ENCODE results near the gene CELF1. TPM values are rescaled to one million over a fixed set of nuclear protein-coding genes. Genes with fewer than 3 reads are reported as not detected.
A peak's percentile ranks its signal among the peaks of the same experiment; 100 is the strongest.

The CELF1 gene
- total RNA-seq, 3 donors from 2014 or later = 83.7 to 132 (median 94.1) TPM

DNA sequence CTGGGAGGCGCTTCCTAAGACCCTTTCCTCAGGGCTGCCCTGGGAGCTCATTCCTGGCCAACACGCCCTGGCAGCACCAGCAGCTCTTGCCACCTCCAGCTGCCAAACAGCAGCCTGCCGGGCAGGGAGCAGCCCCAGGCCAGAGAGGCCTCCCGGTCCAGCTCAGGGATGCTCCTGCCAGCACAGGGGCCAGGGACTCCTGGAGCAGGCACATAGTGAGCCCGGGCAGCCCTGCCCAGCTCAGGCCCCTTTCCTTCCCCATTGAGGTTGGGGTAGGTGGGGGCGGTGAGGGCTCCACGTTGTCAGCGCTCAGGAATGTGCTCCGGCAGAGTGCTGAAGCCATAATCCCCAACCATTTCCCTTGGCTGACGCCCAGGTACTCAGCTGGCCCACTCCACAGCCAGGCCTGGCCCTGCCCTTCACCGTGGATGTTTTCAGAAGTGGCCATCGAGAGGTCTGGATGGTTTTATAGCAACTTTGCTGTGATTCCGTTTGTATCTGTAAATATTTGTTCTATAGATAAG, 136.9 kb downstream of the CELF1 start:
- H3K4me3 ChIP-seq = no peak overlapping the region
- TF ChIP-seq, protein P1, sequence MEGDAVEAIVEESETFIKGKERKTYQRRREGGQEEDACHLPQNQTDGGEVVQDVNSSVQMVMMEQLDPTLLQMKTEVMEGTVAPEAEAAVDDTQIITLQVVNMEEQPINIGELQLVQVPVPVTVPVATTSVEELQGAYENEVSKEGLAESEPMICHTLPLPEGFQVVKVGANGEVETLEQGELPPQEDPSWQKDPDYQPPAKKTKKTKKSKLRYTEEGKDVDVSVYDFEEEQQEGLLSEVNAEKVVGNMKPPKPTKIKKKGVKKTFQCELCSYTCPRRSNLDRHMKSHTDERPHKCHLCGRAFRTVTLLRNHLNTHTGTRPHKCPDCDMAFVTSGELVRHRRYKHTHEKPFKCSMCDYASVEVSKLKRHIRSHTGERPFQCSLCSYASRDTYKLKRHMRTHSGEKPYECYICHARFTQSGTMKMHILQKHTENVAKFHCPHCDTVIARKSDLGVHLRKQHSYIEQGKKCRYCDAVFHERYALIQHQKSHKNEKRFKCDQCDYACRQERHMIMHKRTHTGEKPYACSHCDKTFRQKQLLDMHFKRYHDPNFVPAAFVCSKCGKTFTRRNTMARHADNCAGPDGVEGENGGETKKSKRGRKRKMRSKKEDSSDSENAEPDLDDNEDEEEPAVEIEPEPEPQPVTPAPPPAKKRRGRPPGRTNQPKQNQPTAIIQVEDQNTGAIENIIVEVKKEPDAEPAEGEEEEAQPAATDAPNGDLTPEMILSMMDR (IDR thresholded peaks at IDR 0.05) = no peak
- intact Hi-C loops (cut with DNase I, micrococcal nuclease) = no loop called here
- H3K4me1 ChIP-seq (ENCODE audit: low read depth) = peaks cover 13% of the 10 kb centered on the region
- H3K36me3 ChIP-seq (ENCODE audit: low read depth) = peaks cover 9% of the 10 kb centered on the region
- ATAC-seq = peak; percentile 61
- peak; percentile 70 to 78 (median 74) for DNase-seq
- no peaks in the 10 kb centered on the region for H3K9me3 ChIP-seq

Other genes with a start within 250 kb of the CELF1 start
- 1 to 10 TPM in 1 of 3 donors, under 1 TPM in 2; 0.06 to 1.1 (median 0.09) TPM for gene MYBPC3, start 200.4 kb downstream of the CELF1 start, total RNA-seq
- 10 to 100 TPM in 2 of 3 donors, 1 to 10 TPM in 1; 4.9 to 21.0 (median 20.6) TPM for gene SPI1, start 174.6 kb downstream of the CELF1 start, total RNA-seq
- 10 to 100 TPM; 14.4 to 30.9 (median 21.4) TPM for gene SLC39A13, start 144.5 kb downstream of the CELF1 start, total RNA-seq
- 100 to 1,000 TPM in 1 of 3 donors, 10 to 100 TPM in 2; 70.7 to 115 (median 91.0) TPM for gene PSMC3, start 126.7 kb downstream of the CELF1 start, total RNA-seq
- under 1 TPM; 0.41 to 0.96 (median 0.95) TPM for gene RAPSN, start 104.0 kb downstream of the CELF1 start, total RNA-seq
- gene PTPMT1, start 12.5 kb upstream of the CELF1 start, total RNA-seq = 10 to 100 TPM; 20.8 to 36.1 (median 27.1) TPM
- gene KBTBD4, start 25.8 kb upstream of the CELF1 start, total RNA-seq = 10 to 100 TPM; 14.1 to 18.2 (median 16.0) TPM
- 100 to 1,000 TPM; 150 to 205 (median 197) TPM for gene NDUFS3, start 25.9 kb upstream of the CELF1 start, total RNA-seq
- gene FAM180B, start 33.5 kb upstream of the CELF1 start, total RNA-seq = under 1 TPM in 2 of 3 donors, not detected in 1; 0.36 to 0.51 TPM
- gene C1QTNF4, start 41.3 kb upstream of the CELF1 start, total RNA-seq = 1 to 10 TPM in 1 of 3 donors, under 1 TPM in 2; 0.17 to 3.5 (median 0.34) TPM
- 100 to 1,000 TPM in 2 of 3 donors, 10 to 100 TPM in 1; 89.7 to 137 (median 126) TPM for gene MTCH2, start 89.4 kb upstream of the CELF1 start, total RNA-seq
- gene AGBL2, start 162.2 kb upstream of the CELF1 start, total RNA-seq = 1 to 10 TPM; 1.6 to 7.4 (median 3.1) TPM
- 10 to 100 TPM; 68.4 to 94.8 (median 74.0) TPM for gene FNBP4, start 214.2 kb upstream of the CELF1 start, total RNA-seq